ENCODE measurements around the gene TMEM221. TPM values are rescaled to one million over a fixed set of nuclear protein-coding genes. Genes with fewer than 3 reads are reported as not detected.

TMEM221 gene
- total RNA-seq, 6 experiments from 2014 or later = 0.12 to 0.19 (median 0.16) TPM; not detected in 3

GRCh38 chr19:17431417-17431816, 17.1 kb downstream of the TMEM221 start:
- no peak for TF ChIP-seq CTCF (IDR thresholded peaks at IDR 0.05)
- TF ChIP-seq POLR2A (IDR thresholded peaks at IDR 0.05) = no peak
- DNase-seq (no peak), ATAC-seq (no peak)
- Histone ChIP-seq H3K27me3 (no peaks in the 10 kb centered on the region), H3K36me3 (no peaks in the 10 kb centered on the region), H3K4me3 (no peak overlapping the region), H3K4me1 (no peaks in the 10 kb centered on the region), H3K27ac (no peak overlapping the region), H3K9me3 (no peaks in the 10 kb centered on the region)
- 86% methylated on average over 1 of the region's 7 CpGs for WGBS (ENCODE audit: insufficient coverage, low coverage, low lambda C conversion rate, missing lambda C conversion rate)
- intact Hi-C loops (cut with DNase I) = no loop called here

GRCh38 chr19:17429641-17430113, 18.8 kb downstream of the TMEM221 start:
- DNase-seq (no peak), ATAC-seq (peak in 1 of 4 donors; percentile 11)
- TF ChIP-seq POLR2A (IDR thresholded peaks at IDR 0.05) (no peak), CTCF (IDR thresholded peaks at IDR 0.05) (no peak)
- Histone ChIP-seq H3K4me1 (no peaks in the 10 kb centered on the region), H3K27ac (no peak overlapping the region), H3K27me3 (no peaks in the 10 kb centered on the region), H3K36me3 (no peaks in the 10 kb centered on the region), H3K4me3 (no peak overlapping the region), H3K9me3 (no peaks in the 10 kb centered on the region)
- intact Hi-C loops (cut with DNase I) = no loop called here
- WGBS (ENCODE audit: insufficient coverage, low coverage, low lambda C conversion rate, missing lambda C conversion rate) = 66% methylated on average over 13 of the region's 17 CpGs

GRCh38 chr19:17424743-17425365, 23.6 kb downstream of the TMEM221 start:
- Histone ChIP-seq H3K4me3 (no peak overlapping the region), H3K27ac (no peak overlapping the region), H3K27me3 (no peaks in the 10 kb centered on the region), H3K9me3 (no peaks in the 10 kb centered on the region), H3K36me3 (no peaks in the 10 kb centered on the region), H3K4me1 (peaks cover 0 to 7% (median 0%) of the 10 kb centered on the region in 4 donors)
- peak in 3 of 4 donors; percentile 13 to 27 (median 19) for ATAC-seq
- 34% methylated on average over 10 of the region's 27 CpGs for WGBS (ENCODE audit: insufficient coverage, low coverage, low lambda C conversion rate, missing lambda C conversion rate)
- intact Hi-C loops (cut with DNase I) = no loop called here
- no peak for TF ChIP-seq POLR2A (IDR thresholded peaks at IDR 0.05)
- TF ChIP-seq CTCF (IDR thresholded peaks at IDR 0.05) = peak in 1 of 4 donors; percentile 15
- DNase-seq = no peak

GRCh38 chr19:17423429-17424208, 24.8 kb downstream of the TMEM221 start:
- intact Hi-C loops (cut with DNase I) = no loop called here
- WGBS (ENCODE audit: insufficient coverage, low coverage, low lambda C conversion rate, missing lambda C conversion rate) = 80% methylated on average over 1 of the region's 20 CpGs

More at GRCh38 chr19:17423429-17424208, 24.8 kb downstream of the TMEM221 start:
- Histone ChIP-seq H3K4me3 (no peak overlapping the region), H3K9me3 (no peaks in the 10 kb centered on the region), H3K27ac (no peak overlapping the region), H3K4me1 (peaks cover 0 to 13% (median 0%) of the 10 kb centered on the region in 4 donors), H3K27me3 (no peaks in the 10 kb centered on the region), H3K36me3 (no peaks in the 10 kb centered on the region)
- ATAC-seq (no peak), DNase-seq (peak in 1 of 3 donors; percentile 57)
- TF ChIP-seq CTCF (IDR thresholded peaks at IDR 0.05) (no peak), POLR2A (IDR thresholded peaks at IDR 0.05) (no peak)

Measured in right lobe of liver (tissue), 6 donors.